Cardiac muscle cell (in vitro differentiated cells and primary cell): ENCODE measurements around the gene CSTF1. TPM values are rescaled to one million over a fixed set of nuclear protein-coding genes. Genes with fewer than 3 reads are reported as not detected.
"Not testable (repeated sequence)": the region's sequence is repeated elsewhere in the genome, so short reads cannot be mapped to it uniquely, and the experiment has no call there.

Experiments used
- DNase-seq, 2 donors: peaks; one replicate each; pipeline versions ENCODE4 v3.0.0 to v3.0.0-alpha.2; 2010 to 2017; ENCODE audit warnings: low read depth in 1 of 2, low spot score in 1 of 2
- H3K27ac ChIP-seq: fragments of 200-600 bp; sonication (generic); 2 replicates; pipeline ENCODE4 v1.5.1; 2016
- H3K27me3 ChIP-seq: fragments of 200-600 bp; sonication (generic); 2 replicates; pipeline ENCODE4 v1.6.0; 2016; ENCODE audit warnings: control low read depth
- H3K36me3 ChIP-seq: fragments of 200-600 bp; sonication (generic); 2 replicates; pipeline ENCODE4 v1.5.1; 2016; ENCODE audit warnings: control low read depth
- H3K4me1 ChIP-seq: fragments of 200-600 bp; sonication (generic); 2 replicates; pipeline ENCODE4 v1.8.1; 2017; ENCODE audit warnings: low read depth, mild to moderate bottlenecking, mixed run types
- H3K4me3 ChIP-seq: fragments of 200-600 bp; sonication (generic); 2 replicates; pipeline ENCODE4 v1.5.1; 2016; ENCODE audit warnings: mild to moderate bottlenecking
- H3K9me3 ChIP-seq: fragments of 200-600 bp; sonication (generic); 2 replicates; pipeline ENCODE4 v1.5.1; 2017; ENCODE audit warnings: low read depth, mild to moderate bottlenecking, control low read depth
- CTCF ChIP-seq: IDR thresholded peaks from 2 replicates; pipeline ENCODE4 v1.5.1; 2012; ENCODE audit warnings: low read depth, mild to moderate bottlenecking, low read length
- polyA plus RNA-seq: library from polyadenylated mRNA; unstranded; fragments of >200 nt; fragmentation: Nextera tagmentation; extraction: Ambion mirVana; gene quantifications from 2 replicates; pipeline ENCODE4 v1.2.1, GENCODE V29; 2016
- total RNA-seq: library from RNA; depleted of rRNA; stranded (reverse); fragments of >200 nt; gene quantifications from 2 replicates; pipeline ENCODE4 v1.2.3, GENCODE V29; 2016

Gene CSTF1
- total and polyA plus RNA-seq, 2 experiments from 2014 or later, result 34.9 to 46.4 TPM

GRCh38 chr20:56395166-56395565 lies 2.7 kb downstream of the CSTF1 start:
- Histone ChIP-seq H3K4me1 (peaks cover 14% of the 10 kb centered on the region), H3K4me3 (no peak overlapping the region), H3K9me3 (no peaks in the 10 kb centered on the region), H3K27ac (no peak overlapping the region), H3K27me3 (no peaks in the 10 kb centered on the region), H3K36me3 (peaks cover 48% of the 10 kb centered on the region)
- no peak for DNase-seq
- no peak for TF ChIP-seq CTCF

DNA sequence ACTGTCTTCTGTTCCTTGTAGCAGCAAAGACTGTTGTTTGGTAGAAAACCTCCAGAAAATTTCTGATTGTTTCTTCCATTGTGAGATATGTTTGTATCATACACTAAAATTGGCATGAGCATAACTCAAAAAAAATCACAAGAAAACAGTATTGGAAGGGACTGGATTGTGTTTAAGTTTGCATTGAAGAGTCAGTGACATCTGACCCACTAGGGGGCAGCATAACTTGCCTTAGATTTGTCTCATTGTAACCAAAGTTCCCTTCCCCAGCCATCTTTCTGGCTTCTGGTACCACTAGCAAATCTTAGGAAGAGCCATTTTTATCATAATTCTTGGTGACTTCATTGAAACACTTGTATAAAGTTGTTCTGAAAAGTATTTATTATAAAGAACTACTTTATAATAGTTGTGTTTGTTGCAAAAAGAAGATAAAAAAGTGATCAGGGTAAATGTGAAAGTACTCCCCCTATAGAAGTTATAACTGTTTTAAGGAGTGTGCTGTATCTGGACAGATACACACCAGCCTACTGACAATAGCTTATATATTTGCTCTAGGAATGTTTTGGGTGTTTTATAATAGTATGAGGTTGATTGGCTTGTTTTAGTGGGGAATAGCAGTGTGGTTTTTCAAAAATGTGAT lies 7.7 kb downstream of the CSTF1 start:
- peak; percentile 79 for TF ChIP-seq CTCF
- no peak overlapping the region for H3K27ac ChIP-seq
- DNase-seq, result peak; percentile 74 to 90
- H3K4me3 ChIP-seq, result no peak overlapping the region
- H3K9me3 ChIP-seq, result no peaks in the 10 kb centered on the region
- H3K36me3 ChIP-seq, result peaks cover 84% of the 10 kb centered on the region
- H3K4me1 ChIP-seq, result peaks cover 3% of the 10 kb centered on the region
- H3K27me3 ChIP-seq, result no peaks in the 10 kb centered on the region

DNA sequence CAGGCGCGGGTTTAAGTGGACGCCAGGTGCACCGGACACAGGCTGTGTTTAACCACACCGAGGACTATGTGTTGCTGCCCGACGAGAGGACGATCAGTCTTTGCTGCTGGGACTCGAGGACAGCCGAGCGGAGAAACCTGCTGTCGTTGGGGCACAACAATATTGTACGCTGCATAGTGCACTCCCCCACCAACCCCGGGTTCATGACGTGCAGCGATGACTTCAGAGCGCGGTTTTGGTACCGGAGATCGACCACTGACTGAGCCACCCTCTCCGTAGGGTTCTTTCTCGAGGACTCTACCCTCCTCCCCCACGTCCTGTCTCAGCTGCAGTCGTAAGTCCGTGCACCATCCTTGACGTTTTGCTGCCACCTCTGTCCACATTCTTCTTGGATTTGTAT lies 11.0 kb downstream of the CSTF1 start:
- Histone ChIP-seq H3K36me3 (peaks cover 79% of the 10 kb centered on the region), H3K4me3 (no peak overlapping the region), H3K27ac (no peak overlapping the region), H3K9me3 (no peaks in the 10 kb centered on the region), H3K4me1 (peaks cover 3% of the 10 kb centered on the region), H3K27me3 (no peaks in the 10 kb centered on the region)
- no peak for TF ChIP-seq CTCF
- DNase-seq, result no peak

GRCh38 chr20:56405356-56405755 lies 12.9 kb downstream of the CSTF1 start:
- H3K27ac ChIP-seq, H3K9me3 ChIP-seq, DNase-seq, H3K4me1 ChIP-seq, H3K4me3 ChIP-seq, H3K27me3 ChIP-seq: not testable (repeated sequence)
- peaks cover 69% of the 10 kb centered on the region for H3K36me3 ChIP-seq

DNA sequence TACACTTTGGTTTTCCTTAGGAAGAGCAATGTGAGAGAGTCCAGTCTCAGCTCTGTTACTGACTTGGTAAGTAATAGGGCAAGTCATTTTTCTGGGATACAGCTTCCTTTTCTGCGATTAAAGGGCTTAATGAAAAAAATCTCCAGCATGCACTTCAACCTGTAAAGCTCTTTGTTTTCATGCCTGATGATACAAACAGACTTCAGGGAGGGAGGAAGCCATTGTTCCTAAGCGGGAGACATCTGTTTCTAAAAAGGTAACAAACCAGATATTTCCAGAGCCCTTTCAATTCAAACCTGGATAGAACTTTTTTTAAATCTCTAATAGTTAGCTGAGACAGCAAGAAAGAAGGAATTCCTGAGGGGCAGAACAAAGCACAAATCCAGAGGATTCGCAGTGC lies 14.5 kb downstream of the CSTF1 start:
- Histone ChIP-seq H3K27ac (no peak overlapping the region), H3K27me3 (no peaks in the 10 kb centered on the region), H3K4me1 (no peaks in the 10 kb centered on the region), H3K36me3 (peaks cover 57% of the 10 kb centered on the region), H3K4me3 (no peak overlapping the region), H3K9me3 (no peaks in the 10 kb centered on the region)
- TF ChIP-seq CTCF, result no peak
- DNase-seq, result no peak

DNA sequence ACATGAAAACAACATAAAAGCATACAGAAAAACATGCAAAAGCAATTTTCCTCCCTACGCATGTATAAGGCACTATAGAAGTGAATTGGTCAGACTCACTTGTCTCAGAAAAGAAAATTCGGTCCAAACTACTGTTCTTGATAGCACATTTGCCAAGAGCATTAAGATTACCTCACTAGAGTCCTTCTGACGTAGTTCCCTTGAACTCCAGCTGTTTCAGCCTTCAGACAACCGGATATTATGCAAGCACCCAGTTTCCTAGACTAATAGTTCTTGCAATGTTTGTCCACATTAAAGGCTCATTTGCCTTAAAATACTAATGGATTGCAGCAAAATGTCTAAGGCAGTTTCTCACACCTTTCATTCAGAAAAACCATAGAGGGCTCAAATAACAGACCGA lies 17.1 kb downstream of the CSTF1 start:
- no peaks in the 10 kb centered on the region for H3K9me3 ChIP-seq
- no peak overlapping the region for H3K4me3 ChIP-seq
- peak in 1 of 2 donors; percentile 98 for DNase-seq
- no peaks in the 10 kb centered on the region for H3K4me1 ChIP-seq
- H3K36me3 ChIP-seq, result peaks cover 38% of the 10 kb centered on the region
- TF ChIP-seq CTCF, result no peak
- no peaks in the 10 kb centered on the region for H3K27me3 ChIP-seq
- no peak overlapping the region for H3K27ac ChIP-seq
